Measurements from ENCODE around the gene GAS7.
"Not testable (repeated sequence)": the region's sequence is repeated elsewhere in the genome, so short reads cannot be mapped to it uniquely, and the experiment has no call there.

The GAS7 gene

GRCh38 chr17:10025976-10026901 is 172.2 kb downstream of the GAS7 start:
- TF ChIP-seq CTCF (IDR thresholded peaks at IDR 0.05; ENCODE audit: low read depth, low read length) = no peak
- no peak overlapping the region for H3K4me3 ChIP-seq (ENCODE audit: low read depth, low read length)

- no peak overlapping the region for H3K4me3 ChIP-seq (ENCODE audit: low read depth, low read length)
- TF ChIP-seq CTCF (IDR thresholded peaks at IDR 0.05; ENCODE audit: low read depth, low read length) = no peak
Observed at GRCh38 chr17:10025224-10025623, 173.2 kb downstream of the GAS7 start.

GRCh38 chr17:10022416-10022815 is 176.0 kb downstream of the GAS7 start:
- no peak overlapping the region for H3K4me3 ChIP-seq (ENCODE audit: low read depth, low read length)
- TF ChIP-seq CTCF (IDR thresholded peaks at IDR 0.05; ENCODE audit: low read depth, low read length) = no peak

GRCh38 chr17:10021272-10021984 is 177.0 kb downstream of the GAS7 start:
- H3K4me3 ChIP-seq (ENCODE audit: low read depth, low read length) = no peak overlapping the region
- no peak for TF ChIP-seq CTCF (IDR thresholded peaks at IDR 0.05; ENCODE audit: low read depth, low read length)

GRCh38 chr17:10019941-10020451 is 178.4 kb downstream of the GAS7 start:
- H3K4me3 ChIP-seq (ENCODE audit: low read depth, low read length) = no peak overlapping the region
- TF ChIP-seq CTCF (IDR thresholded peaks at IDR 0.05; ENCODE audit: low read depth, low read length) = no peak

GRCh38 chr17:10018461-10018891 is 179.9 kb downstream of the GAS7 start:
- H3K4me3 ChIP-seq (ENCODE audit: low read depth, low read length) = no peak overlapping the region
- no peak for TF ChIP-seq CTCF (IDR thresholded peaks at IDR 0.05; ENCODE audit: low read depth, low read length)

- not testable (repeated sequence) for H3K4me3 ChIP-seq (ENCODE audit: low read depth, low read length)
Observed at GRCh38 chr17:10016958-10017570, 181.3 kb downstream of the GAS7 start.
